DOHH2 (cell line): Measurements from ENCODE around the gene KRTAP2-3.

Source experiments
- H3F3A ChIP-seq: fragments of 200-600 bp; sonication (generic), shearing (Covaris generic); 2 replicates; pipeline ENCODE4 v1.6.0; 2016; ENCODE audit warnings: antibody characterized with exemption, mild to moderate bottlenecking; ENCODE audit not compliant: control insufficient read depth, insufficient read depth
- H3K27ac ChIP-seq: fragments of 200-600 bp; sonication (generic); 2 replicates; pipeline ENCODE4 v1.5.1; 2014; ENCODE audit warnings: low read depth, mild to moderate bottlenecking, low read length, moderate library complexity
- H3K27me3 ChIP-seq: fragments of 200-600 bp; sonication (generic); 2 replicates; pipeline ENCODE4 v1.6.1; 2014; ENCODE audit warnings: mild to moderate bottlenecking, low read length, mixed read lengths; ENCODE audit not compliant: control insufficient read depth
- H3K36me3 ChIP-seq: fragments of 200-600 bp; sonication (generic); 2 replicates; pipeline ENCODE4 v1.6.1; 2014; ENCODE audit warnings: mild to moderate bottlenecking, low read length, moderate library complexity, mixed read lengths; ENCODE audit not compliant: control insufficient read depth
- H3K4me1 ChIP-seq: fragments of 200-600 bp; sonication (generic); 2 replicates; pipeline ENCODE4 v1.6.1; 2014; ENCODE audit warnings: mild to moderate bottlenecking, low read length, mixed read lengths; ENCODE audit not compliant: control insufficient read depth
- H3K4me2 ChIP-seq: fragments of 200-600 bp; sonication (generic); 2 replicates; pipeline ENCODE4 v1.6.0; 2014; ENCODE audit warnings: mild to moderate bottlenecking, low read length, moderate library complexity
- H3K4me3 ChIP-seq: fragments of 200-600 bp; sonication (generic); 2 replicates; pipeline ENCODE4 v1.5.1; 2014; ENCODE audit warnings: mild to moderate bottlenecking, low read length, mixed read lengths
- H3K79me2 ChIP-seq: fragments of 200-600 bp; sonication (generic); 2 replicates; pipeline ENCODE4 v1.6.1; 2014; ENCODE audit warnings: mild to moderate bottlenecking, low read length, mixed read lengths; ENCODE audit not compliant: control insufficient read depth
- H3K9me2 ChIP-seq: fragments of 200-600 bp; sonication (generic); replicated peaks from 2 replicates; pipeline ENCODE4 v1.6.1; 2014; ENCODE audit warnings: mild to moderate bottlenecking, low read length, mixed read lengths; ENCODE audit not compliant: control insufficient read depth
- H3K9me3 ChIP-seq: fragments of 200-600 bp; sonication (generic); 2 replicates; pipeline ENCODE4 v1.6.1; 2014; ENCODE audit warnings: antibody characterized with exemption, low read length, mixed read lengths; ENCODE audit not compliant: control insufficient read depth, insufficient read depth
- H4K20me1 ChIP-seq: fragments of 200-600 bp; sonication (generic); 2 replicates; pipeline ENCODE4 v1.6.0; 2014; ENCODE audit warnings: low read depth, mild to moderate bottlenecking, antibody characterized with exemption, low read length, moderate library complexity; ENCODE audit not compliant: control insufficient read depth, insufficient read depth
- CTCF ChIP-seq: fragments of 200-600 bp; sonication (generic); IDR thresholded peaks from one replicate; pipeline ENCODE4 v1.5.1; 2014; ENCODE audit warnings: antibody characterized with exemption, mild to moderate bottlenecking, low read depth, low read length; ENCODE audit not compliant: poor library complexity, severe bottlenecking
- EZH2phosphoT487 ChIP-seq: fragments of 200-600 bp; sonication (generic); IDR thresholded peaks from 2 replicates; pipeline ENCODE4 v1.6.1; 2017; ENCODE audit warnings: borderline replicate concordance, mild to moderate bottlenecking, antibody characterized with exemption, low read length, moderate library complexity, mixed read lengths

The KRTAP2-3 gene

GRCh38 chr17:41009301-41009760 lies 50.6 kb downstream of the KRTAP2-3 start:
- H3K79me2 ChIP-seq: no peaks in the 10 kb centered on the region
- no peaks in the 10 kb centered on the region for H3F3A ChIP-seq
- no peaks in the 10 kb centered on the region for H3K9me2 ChIP-seq
- H3K4me2 ChIP-seq: no peak overlapping the region
- no peak overlapping the region for H3K4me3 ChIP-seq
- H3K27me3 ChIP-seq: peaks cover 4% of the 10 kb centered on the region; the same call in 1 of the 2 replicates
- H3K9me3 ChIP-seq: no peaks in the 10 kb centered on the region
- no peaks in the 10 kb centered on the region for H3K4me1 ChIP-seq
- no peaks in the 10 kb centered on the region for H3K36me3 ChIP-seq
- H3K27ac ChIP-seq: no peak overlapping the region
- no peaks in the 10 kb centered on the region for H4K20me1 ChIP-seq
- TF ChIP-seq CTCF (no peak), EZH2phosphoT487 (no peak)
